MM.1S (cell line): ENCODE measurements around the gene HBS1L.

Experiments
- CTCF ChIP-seq: fragments of 300-600 bp; sonication (generic); IDR thresholded peaks from 2 replicates; pipeline ENCODE4 v1.5.1; 2016; ENCODE audit warnings: antibody characterized with exemption, low read length, mixed read lengths
- EZH2 ChIP-seq: fragments of 300-600 bp; sonication (generic); optimal IDR thresholded peaks from 2 replicates; pipeline ENCODE3; 2017; ENCODE audit warnings: low read depth, mild to moderate bottlenecking, antibody characterized with exemption, low read length, mixed read lengths
- EZH2phosphoT487 ChIP-seq: fragments of 300-600 bp; sonication (generic); IDR thresholded peaks from 2 replicates; pipeline ENCODE4 v1.6.1; 2018; ENCODE audit warnings: antibody characterized with exemption, low read length

GRCh38 chr6:135096403-135097130 is 41.9 kb upstream of the HBS1L start:
- no peak for TF ChIP-seq CTCF
- no peak for TF ChIP-seq EZH2
- no peak for TF ChIP-seq EZH2phosphoT487
